CD4-positive, alpha-beta memory T cell (primary cell): ENCODE data around the gene PRAMEF13. TPM values are rescaled to one million over a fixed set of nuclear protein-coding genes. Genes with fewer than 3 reads are reported as not detected.
"Not testable (repeated sequence)": the region's sequence is repeated elsewhere in the genome, so short reads cannot be mapped to it uniquely, and the experiment has no call there.

Experiments used
- CTCF ChIA-PET: fragments of 350-600 bp; sonication (Branson Sonifier 250); formaldehyde crosslinking; loops from one replicate; lab custom pipeline; 2021; ENCODE audit warnings: inconsistent platforms; ENCODE audit not compliant: partially characterized antibody; lab: Charles Lee
- POLR2A ChIA-PET: fragments of 350-600 bp; sonication (Branson Sonifier 250); formaldehyde crosslinking; loops from one replicate; lab custom pipeline; 2021; ENCODE audit not compliant: partially characterized antibody; lab: Charles Lee
- DNase-seq, 5 donors: peaks; one replicate each; pipeline versions ENCODE4 v3.0.0 to v3.0.0-alpha.2; 2020 to 2022; ENCODE audit warnings: mixed read lengths in 1 of 5
- H3K27ac ChIP-seq: one replicate; pipeline ENCODE4 v1.7.0; 2013; ENCODE audit warnings: low read depth, low read length
- H3K27me3 ChIP-seq: 2 replicates; pipeline ENCODE4 v1.7.0; 2013; ENCODE audit warnings: mild to moderate bottlenecking, low read length, moderate library complexity; ENCODE audit not compliant: insufficient read depth
- H3K36me3 ChIP-seq: 2 replicates; pipeline ENCODE4 v1.7.0; 2013; ENCODE audit warnings: mild to moderate bottlenecking, low read length, moderate library complexity; ENCODE audit not compliant: insufficient read depth
- H3K4me1 ChIP-seq: 2 replicates; pipeline ENCODE4 v1.7.0; 2013; ENCODE audit warnings: mild to moderate bottlenecking, low read length, moderate library complexity; ENCODE audit not compliant: insufficient read depth
- H3K4me3 ChIP-seq, 2 donors: one replicate each; pipeline ENCODE4 v1.7.0; 2013; ENCODE audit warnings: low read length in 2 of 2, mild to moderate bottlenecking in 1 of 2
- H3K9me3 ChIP-seq, 2 donors: one replicate each; pipeline ENCODE4 v1.7.0; 2013; ENCODE audit warnings: low read length in 2 of 2, control low read depth in 1 of 2; ENCODE audit not compliant: control insufficient read depth in 1 of 2
- H3K27ac Mint-ChIP-seq, 7 donors: one replicate each; pipeline ENCODE4 v1.8.0; 2020 to 2021; ENCODE audit warnings: mixed read lengths in 7 of 7, mild to moderate bottlenecking in 6 of 7, inconsistent platforms in 3 of 7, moderate library complexity in 3 of 7
- H3K27me3 Mint-ChIP-seq, 2 donors: one replicate each; pipeline ENCODE4 v1.8.0; 2020 to 2021; ENCODE audit warnings: mixed read lengths in 2 of 2
- H3K36me3 Mint-ChIP-seq, 2 donors: one replicate each; pipeline ENCODE4 v1.8.0; 2020 to 2021; ENCODE audit warnings: mixed read lengths in 2 of 2, inconsistent platforms in 1 of 2, mild to moderate bottlenecking in 1 of 2
- H3K4me1 Mint-ChIP-seq, 4 donors: one replicate each; pipeline ENCODE4 v1.8.0; 2020 to 2021; ENCODE audit warnings: mixed read lengths in 4 of 4, mild to moderate bottlenecking in 1 of 4
- H3K4me3 Mint-ChIP-seq, 8 donors: one replicate each; pipeline ENCODE4 v1.8.0; 2020 to 2021; ENCODE audit warnings: mixed read lengths in 8 of 8, mild to moderate bottlenecking in 7 of 8, moderate library complexity in 6 of 8, inconsistent platforms in 3 of 8
- H3K9me3 Mint-ChIP-seq, 8 donors: one replicate each; pipeline ENCODE4 v1.8.0; 2020 to 2021; ENCODE audit warnings: mixed read lengths in 8 of 8, mild to moderate bottlenecking in 5 of 8, inconsistent platforms in 3 of 8, moderate library complexity in 1 of 8
- intact Hi-C: fragments of 100-400 bp; cut with micrococcal nuclease; formaldehyde crosslinking; loops from one replicate; pipeline ENCODE4 v1.15.1; 2023
- polyA plus RNA-seq, 2 donors: library from polyadenylated mRNA; unstranded; fragments of 300-500 nt; fragmentation: Illumina TruSeq; gene quantifications; one replicate each; pipeline ENCODE4 v1.2.3, GENCODE V29; 2021
- total RNA-seq, 2 experiments: library from RNA; stranded (reverse); gene quantifications; one replicate each; pipeline ENCODE4 v1.2.3, GENCODE V29; 2021

The PRAMEF13 gene
- total and polyA plus RNA-seq, 4 experiments from 2014 or later, result not detected

DNA sequence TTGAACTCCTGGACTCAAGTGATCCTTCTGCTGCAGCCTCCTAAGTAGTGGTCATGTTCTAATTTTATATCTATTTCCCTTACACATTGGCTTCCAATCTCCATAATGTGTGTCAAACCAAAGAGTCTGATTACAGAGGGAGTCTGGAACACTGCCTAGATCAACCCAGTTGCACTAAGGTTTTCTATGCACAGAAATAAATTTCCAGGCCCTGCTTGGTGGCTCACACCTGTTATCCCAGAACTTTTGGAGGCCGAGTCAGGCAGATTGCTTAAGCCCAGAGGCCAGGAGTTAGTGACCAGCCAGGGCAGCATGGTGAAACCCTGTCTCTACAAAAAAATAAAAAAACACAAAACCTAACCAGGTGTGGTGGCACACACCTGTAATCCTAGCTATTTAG, 32.8 kb upstream of the PRAMEF13 start:
- H3K27me3 ChIP-seq, intact Hi-C loops, POLR2A ChIA-PET, H3K9me3 ChIP-seq, DNase-seq, H3K36me3 ChIP-seq, H3K4me3 ChIP-seq, H3K9me3 Mint-ChIP-seq, H3K27ac ChIP-seq, H3K4me1 ChIP-seq, H3K27ac Mint-ChIP-seq, H3K4me3 Mint-ChIP-seq, H3K4me1 Mint-ChIP-seq, H3K36me3 Mint-ChIP-seq: not testable (repeated sequence)
- peaks cover 2 to 13% of the 10 kb centered on the region in 2 donors for H3K27me3 Mint-ChIP-seq
- CTCF ChIA-PET, result interaction anchor here (1.2 kb wide), 1 partner anchor 8 kb away, joined by 3 read pairs; the partner anchor contains the start of gene PRAMEF18

DNA sequence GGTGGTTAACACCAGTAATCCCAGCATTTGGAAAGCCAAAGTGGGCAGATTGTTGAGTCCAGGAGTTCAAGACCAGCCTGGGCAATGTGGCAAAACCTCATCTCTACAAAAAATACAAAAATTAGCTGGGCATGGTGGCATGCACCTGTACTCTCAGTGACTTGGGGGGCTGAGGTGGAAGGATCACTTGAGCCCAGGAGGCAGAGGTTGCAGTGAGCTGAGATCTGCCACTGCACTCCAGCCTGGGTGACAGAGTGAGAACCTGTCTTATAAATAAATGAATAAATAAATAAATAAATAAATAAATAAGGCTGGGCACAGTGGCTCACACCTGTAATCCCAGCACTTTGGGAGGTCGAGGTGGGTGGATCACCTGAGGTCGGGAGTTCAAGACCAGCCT, 30.8 kb upstream of the PRAMEF13 start:
- H3K36me3 Mint-ChIP-seq, H3K27me3 ChIP-seq, DNase-seq, H3K9me3 Mint-ChIP-seq, CTCF ChIA-PET, H3K27ac Mint-ChIP-seq, POLR2A ChIA-PET, H3K4me1 ChIP-seq, H3K36me3 ChIP-seq, H3K9me3 ChIP-seq, H3K27ac ChIP-seq, H3K4me3 ChIP-seq, H3K4me3 Mint-ChIP-seq, intact Hi-C loops, H3K4me1 Mint-ChIP-seq: not testable (repeated sequence)
- H3K27me3 Mint-ChIP-seq, result peaks cover 4 to 16% of the 10 kb centered on the region in 2 donors

DNA sequence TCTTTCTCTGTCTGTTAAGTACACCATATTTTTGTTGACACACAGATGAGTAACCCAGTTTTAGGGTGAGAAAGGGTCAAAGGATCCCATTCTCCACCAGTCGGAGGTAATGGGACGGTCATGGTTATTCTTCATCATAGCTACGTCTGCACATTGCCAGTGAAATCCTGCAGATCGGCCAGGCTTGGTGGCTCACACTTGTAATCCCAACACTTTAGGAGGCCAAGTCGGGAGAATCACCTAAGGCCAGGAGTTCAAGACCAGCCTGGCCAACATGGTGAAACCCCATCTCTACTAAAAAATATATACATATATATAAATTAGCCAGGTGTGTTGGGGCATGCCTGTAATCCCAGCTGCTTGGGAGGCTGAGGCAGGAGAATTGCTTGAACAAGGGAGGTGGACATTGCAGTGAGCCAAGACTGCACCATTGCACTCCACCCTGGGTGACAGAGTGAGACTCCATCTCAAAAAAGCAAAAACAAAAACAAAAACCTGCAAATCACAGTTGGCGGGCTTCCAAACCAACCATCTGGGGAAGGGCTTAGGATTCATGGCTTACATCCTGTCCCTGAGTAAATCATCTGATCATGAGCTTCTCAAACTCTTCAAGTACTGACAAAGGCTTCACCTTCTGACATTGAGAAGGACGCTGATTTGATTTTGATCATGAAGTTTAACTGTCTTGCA, 30.0 kb upstream of the PRAMEF13 start:
- H3K36me3 ChIP-seq, H3K4me3 ChIP-seq, H3K4me1 Mint-ChIP-seq, DNase-seq, H3K27ac ChIP-seq, CTCF ChIA-PET, H3K9me3 Mint-ChIP-seq, intact Hi-C loops, H3K27me3 ChIP-seq, H3K4me1 ChIP-seq, H3K4me3 Mint-ChIP-seq, POLR2A ChIA-PET, H3K27ac Mint-ChIP-seq, H3K9me3 ChIP-seq, H3K36me3 Mint-ChIP-seq: not testable (repeated sequence)
- peaks cover 5 to 16% of the 10 kb centered on the region in 2 donors for H3K27me3 Mint-ChIP-seq

DNA sequence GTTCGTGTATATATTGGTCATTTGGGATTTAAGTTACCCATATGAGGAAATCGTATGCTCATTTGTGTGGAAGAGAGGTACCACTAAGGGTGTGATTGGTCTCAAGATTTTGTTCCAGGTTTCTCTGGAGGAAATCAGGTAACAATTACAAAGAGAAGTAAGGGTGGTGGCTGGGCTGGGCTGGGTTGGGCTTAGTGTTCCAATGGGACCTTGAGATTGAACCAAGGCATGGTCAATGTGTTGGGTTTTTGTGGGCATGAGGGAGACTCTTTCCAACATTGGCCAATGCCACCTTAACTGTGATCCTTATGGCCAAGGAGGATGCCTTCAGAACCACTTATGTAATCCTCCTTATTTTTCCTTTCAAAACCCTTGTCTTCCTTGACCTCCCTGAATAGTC, 29.4 kb upstream of the PRAMEF13 start:
- intact Hi-C loops, H3K27ac Mint-ChIP-seq, H3K9me3 Mint-ChIP-seq, DNase-seq, CTCF ChIA-PET, H3K27ac ChIP-seq, H3K9me3 ChIP-seq, H3K4me1 Mint-ChIP-seq, H3K27me3 ChIP-seq, H3K4me3 Mint-ChIP-seq, POLR2A ChIA-PET, H3K36me3 Mint-ChIP-seq, H3K4me1 ChIP-seq, H3K36me3 ChIP-seq, H3K4me3 ChIP-seq: not testable (repeated sequence)
- H3K27me3 Mint-ChIP-seq, result peaks cover 6 to 19% of the 10 kb centered on the region in 2 donors

DNA sequence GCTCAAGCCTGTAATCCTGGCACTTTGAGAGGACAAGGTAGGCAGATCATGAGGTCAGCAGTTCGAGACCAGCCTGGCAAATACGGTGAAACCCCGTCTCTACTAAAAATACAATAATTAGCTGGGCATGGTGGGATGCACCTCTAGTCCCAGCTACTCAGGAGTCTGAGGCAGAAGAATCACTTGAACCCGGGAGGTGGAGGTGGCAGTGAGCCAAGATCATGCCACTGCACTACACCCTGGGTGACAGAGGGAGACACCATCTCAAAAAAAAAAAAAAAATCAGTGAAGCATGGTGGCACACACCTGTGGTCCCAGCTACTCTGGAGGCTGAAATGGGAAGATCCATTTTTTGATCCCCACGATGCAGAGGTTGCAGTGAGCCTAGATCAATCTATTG, 28.9 kb upstream of the PRAMEF13 start:
- H3K27me3 ChIP-seq, CTCF ChIA-PET, H3K9me3 Mint-ChIP-seq, DNase-seq, H3K27ac ChIP-seq, H3K4me1 Mint-ChIP-seq, H3K27ac Mint-ChIP-seq, intact Hi-C loops, H3K36me3 ChIP-seq, POLR2A ChIA-PET, H3K4me3 Mint-ChIP-seq, H3K4me3 ChIP-seq, H3K9me3 ChIP-seq, H3K4me1 ChIP-seq, H3K36me3 Mint-ChIP-seq: not testable (repeated sequence)
- H3K27me3 Mint-ChIP-seq, result peaks cover 6 to 19% of the 10 kb centered on the region in 2 donors

DNA sequence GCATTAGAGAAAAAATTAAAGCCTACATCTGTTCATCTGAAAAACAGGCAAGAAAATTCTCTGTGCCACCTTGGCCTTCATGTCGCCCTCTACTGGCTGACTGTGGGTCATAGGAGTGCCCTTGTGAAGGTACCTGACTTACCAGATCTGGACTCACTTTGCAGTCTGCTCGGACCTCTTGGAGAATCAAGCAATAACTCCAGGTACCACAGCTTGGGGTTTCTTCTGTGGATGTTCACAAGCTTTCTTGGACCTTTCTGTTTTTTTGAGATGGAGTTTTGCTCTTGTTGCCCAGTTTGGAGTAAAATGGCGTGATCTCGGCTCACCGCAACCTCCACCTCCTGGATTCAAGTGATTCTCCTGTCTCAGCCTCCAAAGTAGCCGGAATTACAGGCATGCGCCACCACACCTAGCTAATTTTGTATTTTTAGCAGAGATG, 27.2 kb upstream of the PRAMEF13 start:
- Mint-ChIP-seq H3K4me1 (peaks cover 0 to 1% (median 0%) of the 10 kb centered on the region in 4 donors), H3K36me3 (no peaks in the 10 kb centered on the region), H3K27ac (no peak overlapping the region), H3K27me3 (peaks cover 4 to 21% of the 10 kb centered on the region in 2 donors), H3K9me3 (no peaks in the 10 kb centered on the region), H3K4me3 (no peak overlapping the region)
- ChIA-PET CTCF (interaction anchor here (1.3 kb wide), 1 partner anchor 9 kb away, joined by 3 read pairs; no protein-coding TSS in a partner anchor), POLR2A (no interaction called here)
- no peaks in the 10 kb centered on the region for H3K27me3 ChIP-seq
- H3K9me3 ChIP-seq, result no peaks in the 10 kb centered on the region
- H3K4me3 ChIP-seq, result no peak overlapping the region
- no peaks in the 10 kb centered on the region for H3K36me3 ChIP-seq
- no peak overlapping the region for H3K27ac ChIP-seq
- intact Hi-C loops, result no loop called here
- H3K4me1 ChIP-seq, result no peaks in the 10 kb centered on the region
- peak in 2 of 5 donors; percentile 6 to 14 for DNase-seq

DNA sequence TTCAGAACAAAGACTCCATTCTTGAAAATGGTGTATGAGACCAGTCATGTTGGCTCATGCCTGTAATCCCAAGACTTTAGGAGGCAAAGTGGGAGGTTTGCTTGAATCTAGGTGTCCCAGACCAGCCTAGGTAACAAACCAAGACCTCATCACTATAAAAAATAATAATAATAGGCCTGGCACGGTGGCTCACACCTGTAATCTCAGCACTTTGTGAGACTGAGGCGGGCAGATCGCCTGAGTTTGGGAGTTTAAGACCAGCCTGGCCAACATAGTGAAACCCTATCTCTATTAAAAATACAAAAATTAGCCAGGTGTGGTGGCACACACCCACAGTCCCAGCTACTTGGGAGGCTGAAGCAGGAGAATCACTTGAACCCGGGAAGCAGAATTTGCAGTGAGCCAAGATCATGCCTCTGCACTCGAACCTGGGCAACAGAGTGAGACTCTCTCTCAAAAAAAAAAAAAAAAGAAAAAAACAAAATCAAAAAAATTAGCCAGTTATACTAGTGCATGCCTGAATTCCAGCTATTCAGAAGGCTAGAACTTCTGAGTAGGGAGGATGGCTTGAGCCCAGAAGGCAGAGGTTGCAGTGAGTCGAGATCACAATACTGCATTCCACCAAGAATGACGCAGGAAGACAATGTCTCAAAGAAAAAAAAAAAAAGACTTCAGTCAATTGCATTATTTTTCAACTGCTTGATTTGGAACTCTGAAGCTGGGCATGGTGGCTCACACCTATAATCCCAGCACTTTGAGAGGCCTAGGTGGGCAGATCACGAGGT, 26.3 kb upstream of the PRAMEF13 start:
- H3K4me1 ChIP-seq, DNase-seq, H3K9me3 ChIP-seq, H3K9me3 Mint-ChIP-seq, POLR2A ChIA-PET, H3K4me3 ChIP-seq, H3K27me3 ChIP-seq, H3K4me1 Mint-ChIP-seq, H3K27ac Mint-ChIP-seq, H3K4me3 Mint-ChIP-seq, H3K36me3 ChIP-seq, intact Hi-C loops, H3K36me3 Mint-ChIP-seq, H3K27ac ChIP-seq: not testable (repeated sequence)
- H3K27me3 Mint-ChIP-seq, result peaks cover 4 to 20% of the 10 kb centered on the region in 2 donors
- CTCF ChIA-PET, result interaction anchor here (0.6 to 1.3 kb wide), 2 partner anchors 10 to 149 kb away, joined by 3 read pairs; no protein-coding TSS in a partner anchor
